Ovary (tissue), 3 donors: Measurements from ENCODE around the gene PSMD1.

ENCODE experiments used
- EP300 ChIP-seq: sonication (generic); formaldehyde crosslinking; IDR thresholded peaks from one replicate; pipeline ENCODE4 v1.6.1; 2017; ENCODE audit warnings: antibody characterized with exemption
- POLR2A ChIP-seq: fragments of 450-650 bp; IDR thresholded peaks from one replicate; pipeline ENCODE4 v1.6.1; 2017; ENCODE audit warnings: antibody characterized with exemption, mild to moderate bottlenecking, moderate library complexity
- TF ChIP-seq, protein P1 (sequence below), 3 donors: fragments of 450-650 bp in 2 of 3; fragments of 200-600 bp in 1 of 3; IDR thresholded peaks; one replicate each; pipeline versions ENCODE4 v1.5.1 to v1.8.0; 2016 to 2022; ENCODE audit warnings: antibody characterized with exemption in 3 of 3, mild to moderate bottlenecking in 1 of 3
- donor health status: DM: no; HTN: no; CAD: no.

DNA sequence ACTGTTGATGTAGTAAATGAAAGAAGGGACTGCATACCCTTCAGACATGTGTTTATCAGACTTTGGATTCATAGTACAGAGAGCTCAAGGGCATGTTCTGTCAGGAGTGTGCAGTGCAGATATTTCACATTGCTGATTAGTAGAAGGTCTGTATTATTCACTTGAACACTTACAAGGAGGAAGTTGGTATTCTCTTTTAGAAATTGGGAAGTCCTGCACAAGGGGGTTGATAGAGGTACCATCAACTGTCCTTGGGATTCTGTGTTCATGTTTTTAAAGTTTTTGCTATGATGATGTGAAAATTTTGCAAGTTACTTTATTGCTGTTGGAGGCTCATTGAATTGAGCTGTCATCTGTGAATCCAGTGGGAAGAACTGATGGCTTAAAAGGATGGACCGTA is 6.7 kb downstream of the PSMD1 start:
- no peak for TF ChIP-seq POLR2A
- TF ChIP-seq, protein P1, sequence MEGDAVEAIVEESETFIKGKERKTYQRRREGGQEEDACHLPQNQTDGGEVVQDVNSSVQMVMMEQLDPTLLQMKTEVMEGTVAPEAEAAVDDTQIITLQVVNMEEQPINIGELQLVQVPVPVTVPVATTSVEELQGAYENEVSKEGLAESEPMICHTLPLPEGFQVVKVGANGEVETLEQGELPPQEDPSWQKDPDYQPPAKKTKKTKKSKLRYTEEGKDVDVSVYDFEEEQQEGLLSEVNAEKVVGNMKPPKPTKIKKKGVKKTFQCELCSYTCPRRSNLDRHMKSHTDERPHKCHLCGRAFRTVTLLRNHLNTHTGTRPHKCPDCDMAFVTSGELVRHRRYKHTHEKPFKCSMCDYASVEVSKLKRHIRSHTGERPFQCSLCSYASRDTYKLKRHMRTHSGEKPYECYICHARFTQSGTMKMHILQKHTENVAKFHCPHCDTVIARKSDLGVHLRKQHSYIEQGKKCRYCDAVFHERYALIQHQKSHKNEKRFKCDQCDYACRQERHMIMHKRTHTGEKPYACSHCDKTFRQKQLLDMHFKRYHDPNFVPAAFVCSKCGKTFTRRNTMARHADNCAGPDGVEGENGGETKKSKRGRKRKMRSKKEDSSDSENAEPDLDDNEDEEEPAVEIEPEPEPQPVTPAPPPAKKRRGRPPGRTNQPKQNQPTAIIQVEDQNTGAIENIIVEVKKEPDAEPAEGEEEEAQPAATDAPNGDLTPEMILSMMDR (IDR thresholded peaks at IDR 0.05): no peak
- TF ChIP-seq EP300: no peak
